Measurements from ENCODE around the gene DAB1.
A peak's percentile ranks its signal among the peaks of the same experiment; 100 is the strongest.

DAB1 gene

GRCh38 chr1:57311006-57311405 lies 112.9 kb downstream of the DAB1 start:
- DNase-seq, result no peak

GRCh38 chr1:57309630-57310029 lies 114.2 kb downstream of the DAB1 start:
- no peak for DNase-seq

GRCh38 chr1:57307392-57308170 lies 116.3 kb downstream of the DAB1 start:
- peak; percentile 46 for DNase-seq

GRCh38 chr1:57304591-57304990 lies 119.3 kb downstream of the DAB1 start:
- no peak for DNase-seq

- DNase-seq, result no peak
Observed at GRCh38 chr1:57302812-57303596, 120.9 kb downstream of the DAB1 start.

- no peak for DNase-seq
Observed at GRCh38 chr1:57300186-57300585, 123.7 kb downstream of the DAB1 start.

GRCh38 chr1:57296726-57297250 lies 127.1 kb downstream of the DAB1 start:
- DNase-seq, result no peak

GRCh38 chr1:57295326-57295725 lies 128.5 kb downstream of the DAB1 start:
- no peak for DNase-seq

GRCh38 chr1:57294177-57294576 lies 129.7 kb downstream of the DAB1 start:
- DNase-seq, result no peak

- no peak for DNase-seq
Observed at GRCh38 chr1:57293214-57293613, 130.6 kb downstream of the DAB1 start.

GRCh38 chr1:57289781-57290180 lies 134.1 kb downstream of the DAB1 start:
- DNase-seq, result no peak

- DNase-seq, result no peak
Observed at GRCh38 chr1:57285992-57286391, 137.9 kb downstream of the DAB1 start.

GRCh38 chr1:57282411-57282810 lies 141.4 kb downstream of the DAB1 start:
- no peak for DNase-seq

GRCh38 chr1:57281324-57281723 lies 142.5 kb downstream of the DAB1 start:
- DNase-seq, result no peak

- no peak for DNase-seq
Observed at GRCh38 chr1:57279909-57280666, 143.8 kb downstream of the DAB1 start.

- DNase-seq, result no peak
Observed at GRCh38 chr1:57278558-57278957, 145.3 kb downstream of the DAB1 start.

GRCh38 chr1:57277681-57278080 lies 146.2 kb downstream of the DAB1 start:
- DNase-seq, result no peak

- no peak for DNase-seq
Observed at GRCh38 chr1:57276918-57277317, 146.9 kb downstream of the DAB1 start.

- DNase-seq, result no peak
Observed at GRCh38 chr1:57272601-57273000, 151.3 kb downstream of the DAB1 start.

GRCh38 chr1:57272150-57272549 lies 151.7 kb downstream of the DAB1 start:
- no peak for DNase-seq

GRCh38 chr1:57270927-57271698 lies 152.7 kb downstream of the DAB1 start:
- no peak for DNase-seq

GRCh38 chr1:57269630-57270225 lies 154.1 kb downstream of the DAB1 start:
- no peak for DNase-seq

Measured in activated CD4-positive, alpha-beta T cell treated with anti-CD3 and anti-CD28 coated beads for 48 hours (primary cell).